ENCODE results near the gene DGKH. TPM values are rescaled to one million over a fixed set of nuclear protein-coding genes. Genes with fewer than 3 reads are reported as not detected.

Gene DGKH, protein sequence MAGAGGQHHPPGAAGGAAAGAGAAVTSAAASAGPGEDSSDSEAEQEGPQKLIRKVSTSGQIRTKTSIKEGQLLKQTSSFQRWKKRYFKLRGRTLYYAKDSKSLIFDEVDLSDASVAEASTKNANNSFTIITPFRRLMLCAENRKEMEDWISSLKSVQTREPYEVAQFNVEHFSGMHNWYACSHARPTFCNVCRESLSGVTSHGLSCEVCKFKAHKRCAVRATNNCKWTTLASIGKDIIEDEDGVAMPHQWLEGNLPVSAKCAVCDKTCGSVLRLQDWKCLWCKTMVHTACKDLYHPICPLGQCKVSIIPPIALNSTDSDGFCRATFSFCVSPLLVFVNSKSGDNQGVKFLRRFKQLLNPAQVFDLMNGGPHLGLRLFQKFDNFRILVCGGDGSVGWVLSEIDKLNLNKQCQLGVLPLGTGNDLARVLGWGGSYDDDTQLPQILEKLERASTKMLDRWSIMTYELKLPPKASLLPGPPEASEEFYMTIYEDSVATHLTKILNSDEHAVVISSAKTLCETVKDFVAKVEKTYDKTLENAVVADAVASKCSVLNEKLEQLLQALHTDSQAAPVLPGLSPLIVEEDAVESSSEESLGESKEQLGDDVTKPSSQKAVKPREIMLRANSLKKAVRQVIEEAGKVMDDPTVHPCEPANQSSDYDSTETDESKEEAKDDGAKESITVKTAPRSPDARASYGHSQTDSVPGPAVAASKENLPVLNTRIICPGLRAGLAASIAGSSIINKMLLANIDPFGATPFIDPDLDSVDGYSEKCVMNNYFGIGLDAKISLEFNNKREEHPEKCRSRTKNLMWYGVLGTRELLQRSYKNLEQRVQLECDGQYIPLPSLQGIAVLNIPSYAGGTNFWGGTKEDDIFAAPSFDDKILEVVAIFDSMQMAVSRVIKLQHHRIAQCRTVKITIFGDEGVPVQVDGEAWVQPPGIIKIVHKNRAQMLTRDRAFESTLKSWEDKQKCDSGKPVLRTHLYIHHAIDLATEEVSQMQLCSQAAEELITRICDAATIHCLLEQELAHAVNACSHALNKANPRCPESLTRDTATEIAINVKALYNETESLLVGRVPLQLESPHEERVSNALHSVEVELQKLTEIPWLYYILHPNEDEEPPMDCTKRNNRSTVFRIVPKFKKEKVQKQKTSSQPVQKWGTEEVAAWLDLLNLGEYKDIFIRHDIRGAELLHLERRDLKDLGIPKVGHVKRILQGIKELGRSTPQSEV
- total RNA-seq (ENCODE audit: unreplicated experiment) = 45.1 TPM
- long read RNA-seq, partial matches to known transcripts = 0 of 3 reads
- long read RNA-seq, other reads (novel, unspliced or antisense) = 3 of 3 reads

DNA sequence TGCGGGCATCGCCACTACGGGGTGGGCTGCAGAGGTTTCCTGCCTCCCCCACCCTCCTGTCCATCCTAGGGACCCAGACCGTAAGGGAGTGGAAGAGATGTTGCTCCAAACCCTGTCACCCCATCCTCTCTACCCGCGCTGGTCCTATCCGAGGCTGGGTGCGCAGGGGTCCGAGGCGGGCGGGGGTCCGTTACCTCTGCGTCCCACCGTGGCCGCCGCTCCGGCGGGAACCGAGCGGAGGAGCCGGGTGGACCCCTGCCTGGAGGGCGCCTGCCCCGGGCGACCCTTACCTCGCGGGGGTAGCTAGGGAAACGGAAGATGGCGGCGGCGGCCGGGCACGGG lies at the start of gene DGKH:
Gene DGKH (plus strand): TSS at position 307 of the 342 bp plus-strand sequence. CDS start 126 bp downstream, outside the sequence.
- TF ChIP-seq, protein P1, sequence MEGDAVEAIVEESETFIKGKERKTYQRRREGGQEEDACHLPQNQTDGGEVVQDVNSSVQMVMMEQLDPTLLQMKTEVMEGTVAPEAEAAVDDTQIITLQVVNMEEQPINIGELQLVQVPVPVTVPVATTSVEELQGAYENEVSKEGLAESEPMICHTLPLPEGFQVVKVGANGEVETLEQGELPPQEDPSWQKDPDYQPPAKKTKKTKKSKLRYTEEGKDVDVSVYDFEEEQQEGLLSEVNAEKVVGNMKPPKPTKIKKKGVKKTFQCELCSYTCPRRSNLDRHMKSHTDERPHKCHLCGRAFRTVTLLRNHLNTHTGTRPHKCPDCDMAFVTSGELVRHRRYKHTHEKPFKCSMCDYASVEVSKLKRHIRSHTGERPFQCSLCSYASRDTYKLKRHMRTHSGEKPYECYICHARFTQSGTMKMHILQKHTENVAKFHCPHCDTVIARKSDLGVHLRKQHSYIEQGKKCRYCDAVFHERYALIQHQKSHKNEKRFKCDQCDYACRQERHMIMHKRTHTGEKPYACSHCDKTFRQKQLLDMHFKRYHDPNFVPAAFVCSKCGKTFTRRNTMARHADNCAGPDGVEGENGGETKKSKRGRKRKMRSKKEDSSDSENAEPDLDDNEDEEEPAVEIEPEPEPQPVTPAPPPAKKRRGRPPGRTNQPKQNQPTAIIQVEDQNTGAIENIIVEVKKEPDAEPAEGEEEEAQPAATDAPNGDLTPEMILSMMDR (IDR thresholded peaks at IDR 0.05; ENCODE audit: unreplicated experiment) = peak; percentile 4
- H3K27me3 Mint-ChIP-seq (ENCODE audit: unreplicated experiment) = peaks cover 7% of the 10 kb centered on the region
- peak within 1 kb of the TSS; percentile 98 for H3K4me3 Mint-ChIP-seq (ENCODE audit: unreplicated experiment)
- DNase-seq (ENCODE audit: low spot score) = no peak
- peak within 1 kb of the TSS; percentile 100 for H3K27ac Mint-ChIP-seq (ENCODE audit: unreplicated experiment)
- H3K4me1 Mint-ChIP-seq (ENCODE audit: unreplicated experiment) = peaks cover 25% of the 10 kb centered on the region
- H3K36me3 Mint-ChIP-seq (ENCODE audit: low read depth, unreplicated experiment) = peaks cover 5% of the 10 kb centered on the region
- H3K9me3 Mint-ChIP-seq (ENCODE audit: unreplicated experiment) = no peaks in the 10 kb centered on the region

- no peaks in the 10 kb centered on the region for H3K36me3 Mint-ChIP-seq (ENCODE audit: low read depth, unreplicated experiment)
- TF ChIP-seq, protein P1 (IDR thresholded peaks at IDR 0.05; ENCODE audit: unreplicated experiment) = no peak
- H3K9me3 Mint-ChIP-seq (ENCODE audit: unreplicated experiment) = no peaks in the 10 kb centered on the region
- H3K27ac Mint-ChIP-seq (ENCODE audit: unreplicated experiment) = no peak overlapping the region
- H3K4me1 Mint-ChIP-seq (ENCODE audit: unreplicated experiment) = no peaks in the 10 kb centered on the region
- DNase-seq (ENCODE audit: low spot score) = no peak
- H3K27me3 Mint-ChIP-seq (ENCODE audit: unreplicated experiment) = no peaks in the 10 kb centered on the region
- no peak overlapping the region for H3K4me3 Mint-ChIP-seq (ENCODE audit: unreplicated experiment)
Measured at GRCh38 chr13:42000846-42001245, 47.6 kb upstream of the DGKH start.

DNA sequence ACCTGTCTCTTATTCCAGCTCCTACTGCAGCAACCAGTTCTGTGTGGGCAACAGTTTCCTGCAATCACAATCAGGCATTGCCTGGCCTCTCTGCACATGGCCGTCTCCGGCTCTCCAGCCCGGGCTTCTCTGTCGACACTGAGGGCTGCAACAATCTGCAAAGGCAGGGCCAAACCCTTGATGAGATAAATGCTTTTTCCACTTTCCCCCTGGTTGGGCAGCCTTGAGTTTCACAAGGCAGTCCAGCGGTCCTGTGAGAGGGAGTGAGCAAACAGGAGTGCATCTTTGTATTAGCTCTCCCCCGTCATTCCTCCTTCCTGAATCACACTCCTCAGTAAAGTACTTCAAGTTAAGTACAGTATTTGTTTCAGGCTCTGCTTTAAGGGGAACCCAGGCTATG lies 46.9 kb upstream of the DGKH start:
- Mint-ChIP-seq H3K27me3 (ENCODE audit: unreplicated experiment) (no peaks in the 10 kb centered on the region), H3K27ac (ENCODE audit: unreplicated experiment) (no peak overlapping the region), H3K4me3 (ENCODE audit: unreplicated experiment) (no peak overlapping the region), H3K4me1 (ENCODE audit: unreplicated experiment) (no peaks in the 10 kb centered on the region), H3K9me3 (ENCODE audit: unreplicated experiment) (no peaks in the 10 kb centered on the region), H3K36me3 (ENCODE audit: low read depth, unreplicated experiment) (no peaks in the 10 kb centered on the region)
- TF ChIP-seq, protein P1 (IDR thresholded peaks at IDR 0.05; ENCODE audit: unreplicated experiment) = no peak
- peak; percentile 4 for DNase-seq (ENCODE audit: low spot score)

DNA sequence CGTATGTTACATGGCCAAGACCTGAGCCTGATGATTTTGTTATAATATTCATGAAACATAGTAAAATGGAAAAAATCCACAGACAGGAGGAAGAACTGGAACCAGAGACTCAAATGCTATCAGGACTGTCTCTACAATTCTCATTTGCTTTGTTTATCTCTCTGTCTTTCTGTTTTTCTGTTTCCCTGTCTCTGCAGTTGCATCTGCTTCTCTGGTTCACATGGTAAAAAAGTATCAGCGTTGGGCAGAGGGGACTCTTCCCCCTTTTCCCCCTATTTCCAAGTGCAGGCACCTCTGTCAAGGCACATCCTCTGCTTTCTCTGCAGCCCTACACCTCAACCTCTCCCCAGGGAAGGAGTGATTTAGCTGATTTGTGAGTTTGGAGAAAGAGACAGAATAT lies 46.4 kb upstream of the DGKH start:
- H3K9me3 Mint-ChIP-seq (ENCODE audit: unreplicated experiment) = no peaks in the 10 kb centered on the region
- H3K4me1 Mint-ChIP-seq (ENCODE audit: unreplicated experiment) = no peaks in the 10 kb centered on the region
- TF ChIP-seq, protein P1 (IDR thresholded peaks at IDR 0.05; ENCODE audit: unreplicated experiment) = no peak
- no peak overlapping the region for H3K4me3 Mint-ChIP-seq (ENCODE audit: unreplicated experiment)
- H3K27ac Mint-ChIP-seq (ENCODE audit: unreplicated experiment) = no peak overlapping the region
- H3K27me3 Mint-ChIP-seq (ENCODE audit: unreplicated experiment) = no peaks in the 10 kb centered on the region
- no peak for DNase-seq (ENCODE audit: low spot score)
- no peaks in the 10 kb centered on the region for H3K36me3 Mint-ChIP-seq (ENCODE audit: low read depth, unreplicated experiment)

Data from endothelial cell (in vitro differentiated cells).